Body of pancreas (tissue), 4 donors: ENCODE results near the gene LPIN2. TPM values are rescaled to one million over a fixed set of nuclear protein-coding genes. Genes with fewer than 3 reads are reported as not detected.
"Not testable (repeated sequence)": the region's sequence is repeated elsewhere in the genome, so short reads cannot be mapped to it uniquely, and the experiment has no call there.

Experiments
- ATAC-seq: fragments of 150-250 bp; one replicate; pipeline ENCODE4 v1.9.1; 2016
- DNase-seq, 4 donors: peaks; one replicate each; pipeline ENCODE4 v3.0.0-alpha.2; 2019
- H3K27ac ChIP-seq, 4 donors: fragments of 200-600 bp; sonication (generic); 1 replicate in 3 of 4; 2 replicates in 1 of 4; pipeline versions ENCODE4 v1.5.1 to v1.6.1; 2016 to 2019; ENCODE audit warnings: mild to moderate bottlenecking in 1 of 4, mixed read lengths in 1 of 4, moderate library complexity in 1 of 4
- H3K27me3 ChIP-seq, 2 donors: fragments of 200-600 bp; sonication (generic); one replicate each; pipeline ENCODE4 v1.6.0; 2016; ENCODE audit warnings: mild to moderate bottlenecking in 1 of 2
- H3K36me3 ChIP-seq, 2 donors: fragments of 200-600 bp; sonication (generic); replicated peaks in 1 of 2; 2 replicates each; pipeline ENCODE4 v1.5.1; 2016; ENCODE audit warnings: low read depth in 2 of 2; ENCODE audit not compliant: insufficient read depth in 1 of 2
- H3K4me1 ChIP-seq: fragments of 200-600 bp; sonication (generic); one replicate; pipeline ENCODE4 v1.6.0; 2016
- H3K4me3 ChIP-seq, 2 donors: fragments of 200-600 bp; sonication (generic); 1 replicate in 1 of 2; 2 replicates in 1 of 2; pipeline ENCODE4 v1.5.1; 2016 to 2019
- H3K9me3 ChIP-seq, 3 donors: fragments of 200-600 bp; sonication (generic); 1 replicate in 2 of 3; 2 replicates in 1 of 3; pipeline ENCODE4 v1.5.1; 2016
- CTCF ChIP-seq, 7 experiments: fragments of 450-650 bp in 4 of 7; fragments of 200-600 bp in 3 of 7; sonication (generic) in 3 of 7; IDR thresholded peaks; one replicate each; pipeline ENCODE4 v1.5.1; 2016 to 2019; ENCODE audit warnings: antibody characterized with exemption in 7 of 7
- POLR2A ChIP-seq, 3 donors: fragments of 450-650 bp; IDR thresholded peaks; one replicate each; pipeline ENCODE4 v1.6.1; 2016; ENCODE audit warnings: antibody characterized with exemption in 3 of 3, mild to moderate bottlenecking in 2 of 3
- WGBS, 2 donors: methylation state at CpG; one replicate each; pipeline ENCODE4 v1.1.5; 2017; 5-methylcytosine and 5-hydroxymethylcytosine counted together
- intact Hi-C: fragments of 100-400 bp; cut with DNase I; formaldehyde crosslinking; loops from one replicate; pipeline ENCODE4 v1.15.1; 2023
- total RNA-seq, 2 donors: library from RNA; depleted of rRNA; stranded (reverse); fragments of >200 nt; gene quantifications; one replicate each; pipeline ENCODE4 v1.1.0, GENCODE V29; 2016

Gene LPIN2
- total RNA-seq, 2 donors from 2014 or later = 10.9 to 35.3 TPM

- DNase-seq = peak in 3 of 4 donors; percentile 39 to 75 (median 61)
- Histone ChIP-seq H3K4me3 (no peak overlapping the region), H3K27me3 (no peaks in the 10 kb centered on the region), H3K36me3 (no peaks in the 10 kb centered on the region), H3K27ac (peak overlapping the region in 2 of 4 donors; percentile 54 to 76), H3K9me3 (no peaks in the 10 kb centered on the region), H3K4me1 (no peaks in the 10 kb centered on the region)
- intact Hi-C loops = no loop called here
- TF ChIP-seq POLR2A (IDR thresholded peaks at IDR 0.05) (no peak), CTCF (IDR thresholded peaks at IDR 0.05) (no peak)
- 25 to 32% methylated on average over 4 of the region's 4 CpGs for WGBS, 2 donors
- peak; percentile 84 for ATAC-seq
These were observed 24.5 kb upstream of the LPIN2 start for GRCh38 chr18:3037423-3037915.

DNA sequence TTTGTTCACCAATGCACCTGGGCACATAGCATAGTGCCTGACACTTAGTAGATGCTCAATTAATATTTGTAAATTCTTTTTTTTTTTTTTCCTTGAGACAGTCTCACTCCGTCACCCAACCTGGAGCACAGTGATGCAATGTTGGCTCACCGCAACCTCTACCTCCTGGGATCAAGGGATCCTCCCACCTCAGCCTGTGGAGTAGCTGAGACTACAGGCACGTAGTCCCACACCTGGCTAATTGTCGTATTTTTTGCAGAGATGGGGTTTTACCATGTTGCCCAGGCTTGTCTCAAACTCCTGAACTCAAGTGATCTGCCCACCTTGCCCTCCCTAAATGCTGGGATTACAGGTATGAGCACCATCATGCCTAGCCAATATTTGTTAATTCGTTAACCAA is 23.2 kb upstream of the LPIN2 start:
- no peaks in the 10 kb centered on the region for H3K36me3 ChIP-seq
- H3K9me3 ChIP-seq = no peaks in the 10 kb centered on the region
- no peaks in the 10 kb centered on the region for H3K4me1 ChIP-seq
- intact Hi-C loops = no loop called here
- no peaks in the 10 kb centered on the region for H3K27me3 ChIP-seq
- TF ChIP-seq CTCF (IDR thresholded peaks at IDR 0.05) (no peak), POLR2A (IDR thresholded peaks at IDR 0.05) (no peak)
- ATAC-seq (no peak), DNase-seq (no peak)
- no peak overlapping the region for H3K27ac ChIP-seq
- WGBS, 2 donors = 82 to 85% methylated on average over 5 of the region's 5 CpGs
- H3K4me3 ChIP-seq = no peak overlapping the region

DNA sequence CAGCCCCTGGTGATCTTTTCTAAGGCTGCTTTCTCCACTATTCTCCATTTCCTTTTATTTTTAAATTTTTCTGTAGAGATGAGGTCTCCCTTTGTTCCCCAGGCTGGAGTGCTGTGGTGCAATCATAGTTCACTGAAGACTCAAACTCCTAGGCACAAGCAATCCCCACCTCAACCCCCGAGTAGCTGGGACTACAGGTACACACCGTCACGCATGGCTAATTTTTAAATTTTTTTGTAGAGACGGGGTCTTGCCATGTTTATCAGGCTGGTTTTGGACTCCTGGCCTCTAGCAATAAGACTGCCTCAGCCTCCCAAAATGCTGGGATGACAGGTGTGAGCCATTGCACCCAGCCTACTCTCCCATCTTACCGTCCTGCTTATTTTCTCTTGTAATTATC is 22.7 kb upstream of the LPIN2 start:
- no peaks in the 10 kb centered on the region for H3K9me3 ChIP-seq
- DNase-seq = no peak
- TF ChIP-seq POLR2A (IDR thresholded peaks at IDR 0.05) (no peak), CTCF (IDR thresholded peaks at IDR 0.05) (no peak)
- no peaks in the 10 kb centered on the region for H3K4me1 ChIP-seq
- no peak for ATAC-seq
- intact Hi-C loops = no loop called here
- H3K27me3 ChIP-seq = no peaks in the 10 kb centered on the region
- H3K36me3 ChIP-seq = no peaks in the 10 kb centered on the region
- 90 to 95% methylated on average over 5 of the region's 5 CpGs for whole genome bisulfite sequencing, 2 donors
- no peak overlapping the region for H3K4me3 ChIP-seq
- no peak overlapping the region for H3K27ac ChIP-seq

DNA sequence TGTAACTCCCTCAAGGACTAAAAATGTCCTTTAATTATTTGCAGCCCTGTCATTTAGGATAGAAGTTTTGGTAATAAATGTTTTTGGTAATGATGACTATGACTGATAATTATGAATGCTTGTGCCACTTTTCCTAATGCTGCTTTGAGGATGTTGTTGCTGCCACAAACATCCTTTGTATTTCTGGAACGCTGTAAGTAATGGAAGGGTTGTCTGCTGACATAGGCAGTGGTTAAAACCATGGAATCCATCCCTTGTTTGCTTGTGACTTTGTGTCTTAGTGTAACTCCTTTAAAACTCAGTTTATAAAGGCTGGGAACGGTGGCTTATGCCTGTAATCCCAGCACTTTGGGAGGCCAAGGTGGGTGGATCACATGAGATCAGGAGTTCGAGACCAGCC is 19.8 kb upstream of the LPIN2 start:
- TF ChIP-seq CTCF (IDR thresholded peaks at IDR 0.05) (no peak), POLR2A (IDR thresholded peaks at IDR 0.05) (no peak)
- no peaks in the 10 kb centered on the region for H3K36me3 ChIP-seq
- no peaks in the 10 kb centered on the region for H3K27me3 ChIP-seq
- no peaks in the 10 kb centered on the region for H3K9me3 ChIP-seq
- no peak overlapping the region for H3K4me3 ChIP-seq
- DNase-seq = no peak
- ATAC-seq = no peak
- intact Hi-C loops = no loop called here
- H3K4me1 ChIP-seq = no peaks in the 10 kb centered on the region
- 75 to 82% methylated on average over 3 of the region's 3 CpGs for WGBS, 2 donors
- no peak overlapping the region for H3K27ac ChIP-seq

DNA sequence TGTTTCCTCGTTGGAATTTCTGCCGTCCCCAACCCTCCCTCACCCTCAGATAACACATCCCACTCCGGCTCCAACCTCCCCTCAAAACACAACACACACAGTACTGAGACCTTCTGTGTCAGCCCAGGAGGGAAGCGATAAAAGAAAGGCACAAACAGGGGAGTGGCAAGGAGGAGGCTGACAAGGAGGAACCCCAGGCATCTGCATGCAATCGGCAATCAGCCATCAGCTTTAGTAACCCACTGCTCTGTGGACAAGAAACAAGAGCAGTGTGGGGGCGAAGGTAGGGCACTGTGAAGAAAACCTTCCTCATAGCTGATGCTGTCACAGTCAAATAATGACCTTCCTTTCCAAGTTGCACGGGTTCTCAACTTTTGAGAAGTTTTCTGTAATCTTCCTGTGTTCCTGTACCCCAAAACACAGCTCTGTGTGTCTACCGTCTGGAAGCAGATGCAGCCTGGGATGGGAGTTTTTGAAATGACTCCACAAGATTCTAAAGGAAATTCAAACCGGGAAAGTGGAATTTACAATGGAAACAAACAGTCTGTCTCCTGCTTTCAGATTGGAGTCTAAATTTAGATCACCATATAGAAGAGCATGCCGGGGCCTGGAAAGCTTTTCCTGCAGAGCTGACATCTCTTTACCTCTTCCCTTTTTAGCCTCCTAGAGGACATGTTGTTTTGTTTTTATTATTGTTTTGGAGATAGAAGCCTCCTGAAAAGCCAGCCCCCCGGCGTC is 16.4 kb upstream of the LPIN2 start:
- DNase-seq (no peak), ATAC-seq (no peak)
- Histone ChIP-seq H3K27me3 (no peaks in the 10 kb centered on the region), H3K27ac (no peak overlapping the region), H3K36me3 (no peaks in the 10 kb centered on the region), H3K9me3 (no peaks in the 10 kb centered on the region), H3K4me3 (no peak overlapping the region), H3K4me1 (no peaks in the 10 kb centered on the region)
- TF ChIP-seq POLR2A (IDR thresholded peaks at IDR 0.05) (no peak), CTCF (IDR thresholded peaks at IDR 0.05) (no peak)
- intact Hi-C loops = no loop called here
- 51 to 56% methylated on average over 12 of the region's 12 CpGs for WGBS, 2 donors

DNA sequence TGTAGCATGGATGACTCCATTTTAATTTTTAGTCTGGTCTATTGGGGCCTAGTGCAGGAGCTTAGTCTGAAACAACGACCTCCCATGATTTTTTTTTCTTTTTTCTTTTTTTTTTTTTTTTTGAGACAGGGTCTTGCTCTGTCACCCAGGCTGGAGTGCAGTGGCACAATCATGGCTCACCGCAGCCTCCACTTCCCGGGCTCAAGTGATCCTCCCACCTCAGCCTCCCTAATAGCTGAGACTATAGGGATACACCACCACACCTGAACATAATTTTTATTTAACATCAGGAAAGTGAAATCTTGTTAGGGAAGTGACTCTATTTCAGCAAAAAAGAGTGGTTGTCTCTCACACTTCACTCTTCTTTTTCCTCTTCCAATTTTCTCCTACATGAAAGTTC is 15.2 kb upstream of the LPIN2 start:
- H3K9me3 ChIP-seq, intact Hi-C loops, H3K27me3 ChIP-seq, H3K36me3 ChIP-seq, ATAC-seq, DNase-seq, H3K4me1 ChIP-seq, H3K4me3 ChIP-seq, H3K27ac ChIP-seq: not testable (repeated sequence)
- WGBS, 2 donors = 93 to 98% methylated on average over 3 of the region's 3 CpGs
